HG02973 (cell line): Measurements from ENCODE around the gene FAM118A.
"Not testable (repeated sequence)": the region's sequence is repeated elsewhere in the genome, so short reads cannot be mapped to it uniquely, and the experiment has no call there.

Experiments
- ATAC-seq: cut with Tn5 transposase; IDR thresholded peaks from one replicate; pipeline ENCODE4 v1.9.1; 2021; ENCODE audit warnings: moderate library complexity; ENCODE audit not compliant: unreplicated experiment

FAM118A gene

DNA sequence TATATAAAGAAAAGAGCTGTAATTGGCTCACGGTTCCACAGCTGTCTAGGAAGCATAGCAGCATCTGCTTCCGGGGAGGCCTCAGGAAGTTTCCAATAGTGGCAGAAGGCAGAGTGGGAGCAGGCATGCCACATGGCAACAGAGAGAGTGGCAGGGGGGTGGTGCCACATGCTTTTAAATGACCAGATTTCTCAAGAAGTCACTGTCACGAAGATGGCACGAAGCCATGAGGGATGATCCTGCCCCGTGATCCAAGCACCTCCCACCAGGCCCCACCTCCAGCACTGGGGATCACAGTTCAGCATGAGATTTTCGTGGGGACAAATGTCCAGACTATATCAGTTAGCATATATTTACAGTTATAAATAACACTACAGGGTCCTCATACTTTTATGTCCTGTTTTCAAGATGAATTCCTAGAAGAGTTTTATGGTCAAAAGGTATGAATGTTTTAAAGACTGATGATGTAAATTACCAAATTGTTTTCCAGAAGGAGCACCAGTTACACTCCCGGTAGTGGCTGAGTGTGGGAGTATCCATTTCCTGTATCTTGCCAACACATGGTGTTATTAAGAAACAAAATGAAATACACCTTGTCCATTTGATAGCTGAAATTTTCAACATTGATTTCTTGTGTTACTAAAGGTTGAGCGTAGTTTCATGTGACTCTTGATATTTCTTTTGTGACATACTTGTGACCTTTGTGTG lies 19.2 kb downstream of the FAM118A start:
- ATAC-seq, result no peak

DNA sequence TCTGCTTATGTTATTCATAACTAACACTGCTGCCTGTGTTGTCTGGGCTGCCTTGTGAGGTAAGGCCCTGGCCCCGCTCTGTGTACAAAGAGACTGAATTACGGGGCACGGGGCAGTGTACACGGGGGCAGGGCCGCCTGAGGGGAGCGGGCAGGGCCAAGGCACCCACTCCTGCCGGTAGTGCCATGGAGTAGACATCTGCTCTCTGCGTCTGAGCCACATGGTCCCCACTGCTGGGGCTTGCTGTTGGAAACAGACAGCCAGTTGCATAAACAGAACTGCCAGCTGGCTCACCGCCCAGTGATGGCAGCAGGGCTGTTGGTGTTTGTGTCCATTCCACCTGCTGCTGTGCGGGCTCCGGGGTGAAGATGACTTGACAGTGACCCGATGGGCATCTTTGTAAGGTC lies 19.8 kb downstream of the FAM118A start:
- ATAC-seq, result no peak

DNA sequence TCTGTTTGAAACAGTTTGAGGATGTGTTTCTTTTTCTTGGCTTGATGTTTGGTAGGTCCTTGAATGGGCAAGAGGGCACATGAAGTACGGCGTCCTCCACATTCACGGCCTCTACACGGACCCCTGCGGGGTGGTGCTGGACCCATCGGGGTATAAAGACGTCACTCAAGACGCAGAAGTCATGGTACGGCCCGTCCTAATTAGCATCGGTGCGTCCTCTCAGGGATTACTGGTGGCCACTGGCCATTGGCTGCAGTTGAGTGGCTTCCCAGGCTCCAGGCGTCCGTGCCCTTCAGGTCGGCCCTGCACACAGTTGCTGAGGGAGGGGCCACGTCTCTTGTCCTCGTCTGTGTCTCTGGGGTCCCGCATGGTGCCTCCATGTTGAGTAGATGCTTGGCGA lies 20.8 kb downstream of the FAM118A start:
- no peak for ATAC-seq

GRCh38 chr22:45331486-45331885 lies 21.8 kb downstream of the FAM118A start:
- ATAC-seq, result no peak

DNA sequence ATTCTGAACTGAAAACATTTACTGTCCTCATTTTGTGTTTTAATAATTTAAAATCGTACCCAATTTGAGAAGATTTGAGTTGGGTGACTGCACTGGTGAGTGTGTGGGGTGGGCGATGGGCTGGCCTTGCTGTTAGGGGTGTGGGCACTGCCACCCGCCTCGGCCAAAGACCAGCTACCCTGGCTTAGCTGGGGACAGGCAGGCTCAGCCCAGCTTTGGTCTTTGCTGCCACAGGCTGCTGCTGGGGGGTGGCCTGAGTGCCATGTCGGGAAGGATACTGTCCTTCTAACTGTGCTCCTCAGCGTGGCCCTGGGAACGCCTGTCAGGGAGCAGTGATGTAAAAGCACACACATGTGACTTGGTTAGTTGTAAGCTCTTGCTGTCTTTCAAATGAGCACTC lies 22.3 kb downstream of the FAM118A start:
- no peak for ATAC-seq

- ATAC-seq, result no peak
Measured at GRCh38 chr22:45334068-45334467, 24.3 kb downstream of the FAM118A start.

GRCh38 chr22:45334528-45334927 lies 24.8 kb downstream of the FAM118A start:
- no peak for ATAC-seq

DNA sequence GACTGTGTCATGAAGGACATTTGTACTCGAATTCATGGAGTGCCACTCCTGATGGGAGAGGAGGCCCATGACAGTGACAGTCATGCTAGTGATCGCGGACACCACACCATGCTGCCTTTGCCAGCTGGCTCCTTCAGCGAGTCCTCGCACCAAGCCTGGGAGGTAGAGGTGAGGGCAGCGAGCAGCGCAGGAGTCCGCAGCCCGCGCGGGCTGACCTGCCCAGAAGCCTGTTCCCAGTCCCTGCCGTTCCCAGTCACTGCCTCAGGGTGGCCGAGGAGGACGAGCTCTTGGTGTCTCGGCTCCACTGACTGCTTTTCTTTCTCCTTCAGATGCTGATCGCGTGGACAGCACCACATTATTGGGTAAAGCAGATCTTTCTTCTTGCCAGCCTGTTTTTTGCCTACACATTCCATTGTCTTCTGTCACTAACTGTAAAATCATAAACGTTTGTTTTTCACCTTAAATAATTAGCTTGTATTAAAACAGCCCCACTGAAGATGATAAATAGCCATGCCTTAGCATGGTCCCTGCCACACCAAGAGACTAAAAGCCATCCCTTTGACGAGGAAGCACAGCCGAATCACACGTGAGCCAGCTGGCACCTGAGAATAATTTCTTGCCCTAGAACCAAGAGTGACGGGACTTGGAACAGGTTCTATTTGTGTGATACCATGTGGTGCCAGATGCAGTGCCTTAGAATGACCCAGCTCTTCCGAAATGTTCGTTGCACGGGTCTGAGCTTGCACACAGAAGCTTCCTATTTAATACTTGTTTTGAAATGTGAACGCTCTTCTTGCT lies 25.5 kb downstream of the FAM118A start:
- ATAC-seq, result no peak

DNA sequence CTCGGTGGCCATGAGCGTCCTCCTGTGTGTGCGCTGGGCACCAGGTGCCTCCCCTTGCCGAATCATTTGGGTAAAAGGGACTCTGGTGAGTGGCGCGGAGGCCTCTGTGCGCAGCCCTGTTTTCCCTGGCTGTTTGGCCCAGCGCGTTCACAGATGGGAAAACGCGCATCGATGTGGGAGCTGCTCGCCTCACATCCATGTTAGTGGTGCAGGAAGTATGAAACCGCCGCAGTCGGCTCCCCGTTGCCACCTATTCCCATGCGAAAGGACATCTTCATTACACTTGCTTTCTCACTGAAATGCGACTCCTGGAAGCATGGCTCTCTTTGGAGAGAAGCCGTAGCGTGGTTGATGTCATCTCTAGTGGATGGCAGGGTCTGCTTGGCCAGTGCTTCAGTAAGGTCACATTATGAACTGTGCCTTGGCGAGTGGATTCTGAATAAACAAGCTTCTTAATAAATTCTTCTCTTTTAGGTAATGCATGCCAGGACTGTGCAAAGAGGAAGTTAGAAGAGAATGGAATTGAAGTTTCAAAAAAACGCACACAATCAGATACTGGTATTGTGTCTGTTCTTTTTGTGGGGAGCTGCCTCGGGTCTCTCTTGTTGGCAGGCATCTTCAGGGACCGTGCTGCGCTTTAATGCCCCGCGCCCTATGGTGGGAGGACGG lies 26.3 kb downstream of the FAM118A start:
- no peak for ATAC-seq

- ATAC-seq, result no peak
Measured at GRCh38 chr22:45336971-45337431, 27.3 kb downstream of the FAM118A start.

DNA sequence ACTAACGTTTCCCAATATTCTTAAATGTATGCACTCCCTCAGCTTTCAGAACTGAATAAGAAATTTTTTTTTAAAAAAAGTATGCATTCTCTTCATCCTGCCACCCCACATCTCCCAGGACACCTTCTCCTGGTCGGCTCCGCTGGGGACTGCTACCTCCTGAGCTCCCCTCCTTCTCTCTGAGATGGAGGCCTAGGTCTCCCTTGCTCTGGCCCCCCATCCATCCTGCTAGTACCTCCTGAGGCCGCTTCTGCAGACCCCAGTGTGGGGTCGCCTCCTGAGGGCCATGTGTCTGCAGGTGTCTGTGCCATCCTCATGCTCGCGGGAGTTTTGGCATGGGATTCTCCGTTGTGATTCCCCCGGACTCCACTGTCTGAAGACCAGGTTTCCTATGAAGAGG lies 27.8 kb downstream of the FAM118A start:
- no peak for ATAC-seq

DNA sequence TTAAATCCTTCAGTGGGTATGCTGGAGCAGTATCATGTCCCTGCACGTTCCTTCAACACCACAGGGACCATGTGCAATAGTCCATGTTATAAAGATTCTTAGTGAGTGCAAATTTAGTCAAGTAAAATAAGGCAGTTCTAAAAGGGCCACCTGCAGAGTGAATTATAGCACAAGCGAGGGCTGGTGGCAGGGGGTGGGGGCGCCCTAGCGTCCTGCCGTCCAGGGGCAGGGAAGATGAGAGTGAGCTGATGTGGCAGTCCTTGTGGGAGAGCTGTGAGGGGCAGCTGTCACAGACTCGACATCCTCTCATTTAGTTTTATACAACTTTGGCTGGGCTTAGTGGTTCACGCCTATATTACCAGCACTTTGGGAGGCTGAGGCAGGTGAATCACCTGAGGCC lies 29.1 kb downstream of the FAM118A start:
- no peak for ATAC-seq

DNA sequence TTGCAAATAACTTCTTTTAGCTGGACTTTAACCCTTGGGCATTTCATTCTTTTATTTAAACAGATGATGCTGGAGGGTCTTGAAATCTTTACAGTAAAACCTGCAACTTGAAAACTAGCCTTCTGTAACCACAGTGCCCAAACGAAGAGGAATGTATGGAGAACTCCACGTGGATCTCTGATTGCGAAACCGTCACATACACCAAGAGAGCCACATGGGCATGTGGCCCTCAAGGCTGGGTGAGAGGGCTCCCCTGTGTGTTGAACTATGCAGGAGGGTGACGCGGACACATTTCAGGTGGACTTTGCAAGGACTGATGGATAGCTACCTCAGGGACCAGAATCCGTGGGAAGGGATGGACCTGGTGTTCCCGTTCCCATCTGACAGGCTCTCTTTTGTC lies 30.6 kb downstream of the FAM118A start:
- ATAC-seq, result no peak

DNA sequence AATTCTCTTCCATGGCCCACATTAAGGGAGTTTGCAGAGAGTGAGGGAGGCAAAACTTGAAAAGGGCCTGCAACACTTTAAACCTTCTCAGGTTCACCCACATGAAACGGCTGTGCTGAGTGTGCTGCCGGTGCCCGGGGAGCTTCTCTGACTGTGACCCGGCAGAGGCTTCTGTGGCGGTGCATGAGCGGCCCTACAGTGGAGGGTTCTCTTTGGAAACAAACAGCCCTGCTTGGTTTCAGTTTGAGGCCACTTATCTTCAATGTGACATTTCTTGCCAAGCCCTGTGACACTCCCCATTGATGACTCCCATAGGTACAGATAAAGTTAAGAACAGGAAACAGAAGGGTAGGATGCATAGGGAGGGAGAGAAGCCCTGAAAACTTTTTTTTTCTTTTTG lies 31.8 kb downstream of the FAM118A start:
- no peak for ATAC-seq

GRCh38 chr22:45343143-45343542 lies 33.4 kb downstream of the FAM118A start:
- ATAC-seq, result no peak

DNA sequence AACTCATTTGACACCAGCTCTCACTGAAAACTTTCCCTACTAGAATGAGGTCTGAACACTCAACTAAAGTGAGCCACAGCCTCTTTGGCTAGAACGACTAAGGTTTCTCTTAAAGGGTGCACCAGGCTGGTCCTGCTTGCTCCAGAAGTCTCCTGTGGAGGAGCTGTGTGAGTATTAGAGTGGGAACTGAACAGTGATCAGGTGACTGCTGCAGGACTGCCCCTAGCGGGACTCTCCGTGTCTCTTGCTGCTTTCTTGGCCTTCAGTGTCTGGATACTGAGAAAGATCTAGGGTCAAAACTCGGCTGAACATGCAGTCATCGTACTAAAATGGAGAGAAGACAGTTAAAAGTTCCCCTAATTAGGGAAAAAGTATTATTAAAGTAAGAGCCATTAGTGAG lies 34.6 kb downstream of the FAM118A start:
- no peak for ATAC-seq

- no peak for ATAC-seq
Measured at GRCh38 chr22:45349916-45350315, 40.2 kb downstream of the FAM118A start.

GRCh38 chr22:45351956-45352355 lies 42.2 kb downstream of the FAM118A start:
- ATAC-seq, result no peak

GRCh38 chr22:45352757-45353156 lies 43.0 kb downstream of the FAM118A start:
- ATAC-seq, result not testable (repeated sequence)

DNA sequence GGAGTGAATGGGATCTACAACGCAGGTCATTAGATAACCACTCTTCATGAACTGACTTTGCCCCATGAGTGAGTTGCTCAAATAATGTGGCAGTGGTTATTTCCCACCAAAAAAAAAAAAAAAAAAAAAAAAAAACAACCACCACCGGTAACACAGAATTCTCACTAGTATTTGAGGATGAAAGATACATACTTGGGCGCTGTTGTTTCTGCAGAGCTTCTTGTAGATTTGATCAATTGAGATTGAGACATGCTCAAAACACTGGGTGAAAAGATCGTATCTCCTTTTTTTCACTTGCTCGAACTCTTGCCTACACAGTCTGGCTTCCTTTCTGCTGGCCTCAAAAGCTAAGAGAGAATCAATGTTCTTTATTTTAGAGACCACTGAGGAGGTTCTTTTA lies 44.1 kb downstream of the FAM118A start:
- no peak for ATAC-seq

DNA sequence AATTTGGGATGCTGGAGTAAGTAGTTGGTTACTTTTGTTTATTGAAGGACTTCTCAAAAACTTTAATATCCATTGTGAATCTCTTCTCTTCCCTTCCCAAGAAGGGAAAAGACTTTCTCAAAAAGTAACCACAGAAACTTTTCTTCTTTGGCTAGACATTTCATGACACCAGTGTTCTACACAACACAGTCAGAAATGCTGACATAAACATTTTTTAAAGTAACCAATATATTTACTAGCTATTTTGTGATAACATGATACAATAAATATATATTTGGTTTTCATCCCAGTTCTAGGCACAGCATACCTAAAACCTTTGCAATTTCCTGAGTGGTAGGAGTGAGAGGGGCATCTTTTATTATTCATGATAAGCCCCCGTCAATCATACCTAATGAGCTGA lies 47.8 kb downstream of the FAM118A start:
- no peak for ATAC-seq

DNA sequence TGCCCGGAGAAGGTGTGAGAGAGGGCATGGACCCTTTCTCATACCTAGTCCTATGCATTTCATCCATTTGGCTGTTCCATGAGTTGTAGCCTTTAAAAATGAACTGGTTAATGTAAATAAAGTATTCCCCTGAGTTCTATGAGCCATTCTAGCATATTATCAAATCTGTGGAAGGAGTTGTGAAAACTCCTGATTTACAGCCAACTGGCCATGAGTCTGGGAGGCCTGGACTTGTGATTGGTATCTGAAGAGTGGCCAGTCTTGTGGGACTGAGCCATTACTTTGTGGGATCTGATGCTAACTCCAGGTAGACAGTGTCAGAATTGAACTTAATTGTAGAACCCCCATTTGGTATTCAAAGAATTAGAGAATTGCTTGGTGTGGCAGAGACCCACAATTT lies 48.4 kb downstream of the FAM118A start:
- no peak for ATAC-seq
